ENCODE data around the gene TMEM178B. TPM values are rescaled to one million over a fixed set of nuclear protein-coding genes. Genes with fewer than 3 reads are reported as not detected.

The TMEM178B gene
- polyA plus RNA-seq, 1 donor from 2014 or later: 40.7 TPM

GRCh38 chr7:141286522-141286921, 212.7 kb downstream of the TMEM178B start:
- H3K79me2 ChIP-seq (replicated peaks; ENCODE audit: insufficient read depth, low read length): peaks cover 5% of the 10 kb centered on the region
- no peak for TF ChIP-seq TAF1 (IDR thresholded peaks at IDR 0.05; ENCODE audit: low read depth)
- H3K4me2 ChIP-seq (ENCODE audit: low read length): no peak overlapping the region
- H3K9me2 ChIP-seq (ENCODE audit: insufficient read depth, low read length): no peaks in the 10 kb centered on the region
- H3K9ac ChIP-seq (ENCODE audit: low read length): no peak overlapping the region
- H3K27me3 ChIP-seq (ENCODE audit: insufficient read depth, low read depth, low read length): no peaks in the 10 kb centered on the region
- H3K9me3 ChIP-seq (ENCODE audit: low read length): no peaks in the 10 kb centered on the region
- H3F3A ChIP-seq (ENCODE audit: insufficient read depth, low read length, poor library complexity, severe bottlenecking): no peaks in the 10 kb centered on the region
- no peaks in the 10 kb centered on the region for H4K20me1 ChIP-seq (ENCODE audit: insufficient read depth)
- no peak overlapping the region for H3K27ac ChIP-seq (ENCODE audit: low read length)
- H2AFZ ChIP-seq (ENCODE audit: low read depth, low read length): no peak overlapping the region
- H3K4me3 ChIP-seq (ENCODE audit: low read length): no peak overlapping the region
- no peaks in the 10 kb centered on the region for H3K36me3 ChIP-seq (ENCODE audit: insufficient read depth, low read length)

DNA sequence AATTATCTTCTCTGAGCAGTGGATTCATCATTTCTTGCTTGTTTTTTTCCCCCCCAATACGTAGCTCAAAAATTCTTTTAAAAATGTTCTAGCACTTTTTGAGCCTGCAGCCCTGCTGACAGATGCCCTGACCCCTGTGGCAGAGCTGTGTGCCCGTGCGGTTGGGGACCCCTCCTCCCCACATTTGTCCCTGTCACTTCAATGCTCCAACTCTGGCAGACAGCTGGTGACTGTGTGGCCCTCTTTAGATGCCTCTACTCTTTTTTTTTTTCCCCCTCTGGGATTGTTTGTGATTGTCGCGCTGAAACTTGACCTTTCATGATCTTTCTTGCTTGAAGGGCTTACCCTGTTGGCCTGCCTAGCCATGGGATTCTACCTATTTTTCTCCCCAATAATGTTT, 214.1 kb downstream of the TMEM178B start:
- H3K4me3 ChIP-seq (ENCODE audit: low read length): no peak overlapping the region
- no peaks in the 10 kb centered on the region for H3K27me3 ChIP-seq (ENCODE audit: insufficient read depth, low read depth, low read length)
- H4K20me1 ChIP-seq (ENCODE audit: insufficient read depth): no peaks in the 10 kb centered on the region
- no peak overlapping the region for H2AFZ ChIP-seq (ENCODE audit: low read depth, low read length)
- no peak for TF ChIP-seq EZH2 (IDR thresholded peaks at IDR 0.05; ENCODE audit: borderline replicate concordance, insufficient read depth, low read length, poor library complexity, severe bottlenecking)
- no peak for TF ChIP-seq SMC3 (conservative IDR thresholded peaks at IDR 0.05; ENCODE audit: poor library complexity)
- TF ChIP-seq CTCF (IDR thresholded peaks at IDR 0.05; ENCODE audit: poor library complexity, severe bottlenecking): no peak
- no peak for TF ChIP-seq POLR2AphosphoS5 (IDR thresholded peaks at IDR 0.05)
- TF ChIP-seq EP300 (conservative IDR thresholded peaks at IDR 0.05; ENCODE audit: poor library complexity, severe bottlenecking): no peak
- TF ChIP-seq, protein P1, sequence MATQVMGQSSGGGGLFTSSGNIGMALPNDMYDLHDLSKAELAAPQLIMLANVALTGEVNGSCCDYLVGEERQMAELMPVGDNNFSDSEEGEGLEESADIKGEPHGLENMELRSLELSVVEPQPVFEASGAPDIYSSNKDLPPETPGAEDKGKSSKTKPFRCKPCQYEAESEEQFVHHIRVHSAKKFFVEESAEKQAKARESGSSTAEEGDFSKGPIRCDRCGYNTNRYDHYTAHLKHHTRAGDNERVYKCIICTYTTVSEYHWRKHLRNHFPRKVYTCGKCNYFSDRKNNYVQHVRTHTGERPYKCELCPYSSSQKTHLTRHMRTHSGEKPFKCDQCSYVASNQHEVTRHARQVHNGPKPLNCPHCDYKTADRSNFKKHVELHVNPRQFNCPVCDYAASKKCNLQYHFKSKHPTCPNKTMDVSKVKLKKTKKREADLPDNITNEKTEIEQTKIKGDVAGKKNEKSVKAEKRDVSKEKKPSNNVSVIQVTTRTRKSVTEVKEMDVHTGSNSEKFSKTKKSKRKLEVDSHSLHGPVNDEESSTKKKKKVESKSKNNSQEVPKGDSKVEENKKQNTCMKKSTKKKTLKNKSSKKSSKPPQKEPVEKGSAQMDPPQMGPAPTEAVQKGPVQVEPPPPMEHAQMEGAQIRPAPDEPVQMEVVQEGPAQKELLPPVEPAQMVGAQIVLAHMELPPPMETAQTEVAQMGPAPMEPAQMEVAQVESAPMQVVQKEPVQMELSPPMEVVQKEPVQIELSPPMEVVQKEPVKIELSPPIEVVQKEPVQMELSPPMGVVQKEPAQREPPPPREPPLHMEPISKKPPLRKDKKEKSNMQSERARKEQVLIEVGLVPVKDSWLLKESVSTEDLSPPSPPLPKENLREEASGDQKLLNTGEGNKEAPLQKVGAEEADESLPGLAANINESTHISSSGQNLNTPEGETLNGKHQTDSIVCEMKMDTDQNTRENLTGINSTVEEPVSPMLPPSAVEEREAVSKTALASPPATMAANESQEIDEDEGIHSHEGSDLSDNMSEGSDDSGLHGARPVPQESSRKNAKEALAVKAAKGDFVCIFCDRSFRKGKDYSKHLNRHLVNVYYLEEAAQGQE (IDR thresholded peaks at IDR 0.05; ENCODE audit: borderline replicate concordance): no peak
- TF ChIP-seq RAD21 (conservative IDR thresholded peaks at IDR 0.05): no peak
- no peak for TF ChIP-seq TAF1 (IDR thresholded peaks at IDR 0.05; ENCODE audit: low read depth)
- TF ChIP-seq MXI1 (conservative IDR thresholded peaks at IDR 0.05; ENCODE audit: poor library complexity, severe bottlenecking): no peak
- H3K4me2 ChIP-seq (ENCODE audit: low read length): no peak overlapping the region
- no peak overlapping the region for H3K27ac ChIP-seq (ENCODE audit: low read length)
- no peaks in the 10 kb centered on the region for H3K9me2 ChIP-seq (ENCODE audit: insufficient read depth, low read length)
- no peaks in the 10 kb centered on the region for H3K9me3 ChIP-seq (ENCODE audit: low read length)
- H3K9ac ChIP-seq (ENCODE audit: low read length): no peak overlapping the region
- H3K79me2 ChIP-seq (replicated peaks; ENCODE audit: insufficient read depth, low read length): peaks cover 5% of the 10 kb centered on the region
- no peaks in the 10 kb centered on the region for H3K36me3 ChIP-seq (ENCODE audit: insufficient read depth, low read length)
- H3F3A ChIP-seq (ENCODE audit: insufficient read depth, low read length, poor library complexity, severe bottlenecking): no peaks in the 10 kb centered on the region

- H3K27me3 ChIP-seq (ENCODE audit: insufficient read depth, low read depth, low read length): no peaks in the 10 kb centered on the region
- no peak for TF ChIP-seq POLR2AphosphoS5 (IDR thresholded peaks at IDR 0.05)
- TF ChIP-seq MXI1 (conservative IDR thresholded peaks at IDR 0.05; ENCODE audit: poor library complexity, severe bottlenecking): no peak
- no peak for TF ChIP-seq TAF1 (IDR thresholded peaks at IDR 0.05; ENCODE audit: low read depth)
- no peak for TF ChIP-seq EZH2 (IDR thresholded peaks at IDR 0.05; ENCODE audit: borderline replicate concordance, insufficient read depth, low read length, poor library complexity, severe bottlenecking)
- TF ChIP-seq RAD21 (conservative IDR thresholded peaks at IDR 0.05): no peak
- no peak for TF ChIP-seq SMC3 (conservative IDR thresholded peaks at IDR 0.05; ENCODE audit: poor library complexity)
- no peak for TF ChIP-seq EP300 (conservative IDR thresholded peaks at IDR 0.05; ENCODE audit: poor library complexity, severe bottlenecking)
- no peak for TF ChIP-seq CTCF (IDR thresholded peaks at IDR 0.05; ENCODE audit: poor library complexity, severe bottlenecking)
- TF ChIP-seq, protein P1 (IDR thresholded peaks at IDR 0.05; ENCODE audit: borderline replicate concordance): no peak
- H3K9me3 ChIP-seq (ENCODE audit: low read length): no peaks in the 10 kb centered on the region
- H3K79me2 ChIP-seq (replicated peaks; ENCODE audit: insufficient read depth, low read length): peaks cover 5% of the 10 kb centered on the region
- H2AFZ ChIP-seq (ENCODE audit: low read depth, low read length): no peak overlapping the region
- H4K20me1 ChIP-seq (ENCODE audit: insufficient read depth): no peaks in the 10 kb centered on the region
- no peak overlapping the region for H3K4me2 ChIP-seq (ENCODE audit: low read length)
- no peaks in the 10 kb centered on the region for H3F3A ChIP-seq (ENCODE audit: insufficient read depth, low read length, poor library complexity, severe bottlenecking)
- H3K9ac ChIP-seq (ENCODE audit: low read length): no peak overlapping the region
- H3K4me3 ChIP-seq (ENCODE audit: low read length): no peak overlapping the region
- H3K9me2 ChIP-seq (ENCODE audit: insufficient read depth, low read length): no peaks in the 10 kb centered on the region
- H3K27ac ChIP-seq (ENCODE audit: low read length): no peak overlapping the region
- no peaks in the 10 kb centered on the region for H3K36me3 ChIP-seq (ENCODE audit: insufficient read depth, low read length)
Observed at GRCh38 chr7:141288626-141289025, 214.8 kb downstream of the TMEM178B start.

All from neural cell (in vitro differentiated cells).